NK-92 (cell line): ENCODE measurements around the gene LBHD1.
A peak's percentile ranks its signal among the peaks of the same experiment; 100 is the strongest.
"Not testable (repeated sequence)": the region's sequence is repeated elsewhere in the genome, so short reads cannot be mapped to it uniquely, and the experiment has no call there.

Source experiments
- DNase-seq: peaks from one replicate; lab custom pipeline; 2025; ENCODE audit not compliant: unreplicated experiment; lab: John Stamatoyannopoulos, UW

The LBHD1 gene

DNA sequence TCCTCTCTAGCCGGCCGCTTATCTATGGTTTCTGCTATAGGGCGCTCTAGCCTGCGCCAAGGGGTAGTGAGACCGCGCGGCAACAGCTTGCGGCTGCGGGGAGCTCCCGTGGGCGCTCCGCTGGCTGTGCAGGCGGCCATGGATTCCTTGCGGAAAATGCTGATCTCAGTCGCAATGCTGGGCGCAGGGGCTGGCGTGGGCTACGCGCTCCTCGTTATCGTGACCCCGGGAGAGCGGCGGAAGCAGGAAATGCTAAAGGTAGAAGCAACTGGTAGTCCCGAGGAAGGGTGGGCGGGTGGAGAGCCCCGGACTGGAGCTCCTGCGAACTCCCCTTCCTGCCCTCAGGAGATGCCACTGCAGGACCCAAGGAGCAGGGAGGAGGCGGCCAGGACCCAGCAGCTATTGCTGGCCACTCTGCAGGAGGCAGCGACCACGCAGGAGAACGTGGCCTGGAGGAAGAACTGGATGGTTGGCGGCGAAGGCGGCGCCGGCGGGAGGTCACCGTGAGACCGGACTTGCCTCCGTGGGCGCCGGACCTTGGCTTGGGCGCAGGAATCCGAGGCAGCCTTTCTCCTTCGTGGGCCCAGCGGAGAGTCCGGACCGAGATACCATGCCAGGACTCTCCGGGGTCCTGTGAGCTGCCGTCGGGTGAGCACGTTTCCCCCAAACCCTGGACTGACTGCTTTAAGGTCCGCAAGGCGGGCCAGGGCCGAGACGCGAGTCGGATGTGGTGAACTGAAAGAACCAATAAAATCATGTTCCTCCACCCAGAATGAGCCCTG lies at the start of gene LBHD1, which contains the start of gene UQCC3:
Gene LBHD1, minus strand, starts transcription at position 660 of the 782 bp plus-strand sequence. CDS start 2,236 bp downstream, outside the sequence.
Gene UQCC3, plus strand, starts transcription at position 66 of the 782 bp plus-strand sequence. Its CDS starts 73 bp downstream, at position 139.
- DNase-seq, result no peak

DNA sequence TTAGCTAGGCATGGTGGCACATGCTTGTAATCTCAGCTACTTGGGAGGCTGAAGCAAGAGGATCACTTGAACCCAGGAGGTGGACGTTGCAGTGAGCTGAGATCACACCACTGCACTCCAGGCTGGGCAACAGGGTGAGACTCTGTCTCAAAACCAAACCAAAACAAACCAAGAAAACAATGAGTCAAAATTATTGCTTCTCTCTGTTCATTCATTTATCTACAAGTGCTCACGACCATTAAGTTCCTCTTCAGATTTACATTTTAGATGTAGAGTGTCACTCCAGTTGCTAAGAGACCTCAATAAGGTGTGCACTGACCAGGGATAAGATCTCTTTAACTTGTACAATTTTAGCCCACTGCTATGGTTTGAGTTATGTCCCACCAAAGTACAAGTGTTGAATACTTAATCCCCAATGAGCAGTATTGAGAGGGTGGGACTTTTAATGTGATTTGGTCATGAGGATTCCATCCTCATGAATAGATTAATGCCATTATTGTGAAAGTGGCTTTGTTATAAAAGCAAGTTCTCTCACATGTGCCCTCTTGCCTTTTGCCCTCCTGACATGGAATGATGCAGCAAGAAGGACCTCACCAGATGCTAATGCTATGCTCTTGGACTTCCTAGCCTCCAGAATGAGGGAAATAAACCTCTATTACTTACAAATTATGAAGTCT lies 47.4 kb upstream of the LBHD1 start:
- DNase-seq, result no peak

DNA sequence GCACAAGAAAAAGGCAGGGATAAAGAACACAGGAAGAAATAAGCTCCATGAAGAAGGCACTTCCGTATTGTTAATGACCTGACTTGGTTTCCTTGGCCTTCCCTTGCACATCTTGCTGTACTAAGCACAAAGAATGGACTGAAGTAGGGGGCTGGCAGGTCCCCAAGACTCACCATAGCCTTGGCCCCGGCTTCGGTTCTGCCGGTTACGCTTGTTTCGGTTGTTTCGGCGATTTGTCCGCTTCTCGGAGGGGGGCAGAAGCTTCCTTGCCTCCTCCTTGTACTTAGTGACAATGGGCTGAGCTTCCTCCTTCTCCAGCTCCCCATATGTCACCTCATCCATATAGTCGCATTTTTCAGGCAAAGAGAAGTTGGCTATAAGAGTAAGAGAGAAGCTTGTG lies 44.7 kb upstream of the LBHD1 start:
- no peak for DNase-seq

- DNase-seq, result no peak
Observed at GRCh38 chr11:62716206-62716605, 44.1 kb upstream of the LBHD1 start.

GRCh38 chr11:62715150-62716130 lies 43.4 kb upstream of the LBHD1 start:
- no peak for DNase-seq

- no peak for DNase-seq
Observed at GRCh38 chr11:62713343-62713742, 41.3 kb upstream of the LBHD1 start.

- DNase-seq, result no peak
Observed at GRCh38 chr11:62712861-62713260, 40.8 kb upstream of the LBHD1 start.

DNA sequence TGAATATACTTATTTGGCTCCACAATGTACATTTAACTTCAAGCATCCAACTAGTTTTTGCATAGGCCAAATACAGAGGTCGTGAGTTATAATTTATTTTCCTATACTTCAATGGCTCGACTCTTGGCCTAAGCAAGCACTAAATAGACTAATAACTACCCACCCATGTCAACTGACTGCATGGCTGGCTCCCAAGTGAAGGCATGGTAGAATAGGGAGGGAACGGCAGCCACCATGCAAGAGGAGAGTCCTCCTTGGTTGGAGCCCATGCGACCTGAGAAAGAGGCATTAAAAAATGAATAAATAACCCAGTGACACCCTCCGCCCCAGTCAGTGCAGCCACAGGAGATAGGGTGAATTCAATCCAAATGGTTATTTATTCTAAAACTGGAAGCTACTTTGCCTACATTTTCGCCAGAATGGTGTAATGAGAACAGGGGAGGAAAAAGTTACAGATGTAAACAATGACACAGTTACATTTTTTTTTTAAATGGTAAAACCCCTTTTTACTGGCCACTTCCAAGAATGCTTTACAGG lies 40.3 kb upstream of the LBHD1 start:
- no peak for DNase-seq

GRCh38 chr11:62710001-62710345 lies 37.9 kb upstream of the LBHD1 start:
- DNase-seq, result no peak

- peak; percentile 76 for DNase-seq
Observed at GRCh38 chr11:62709247-62710000, 37.4 kb upstream of the LBHD1 start.

- DNase-seq, result no peak
Observed at GRCh38 chr11:62708793-62709192, 36.7 kb upstream of the LBHD1 start.

DNA sequence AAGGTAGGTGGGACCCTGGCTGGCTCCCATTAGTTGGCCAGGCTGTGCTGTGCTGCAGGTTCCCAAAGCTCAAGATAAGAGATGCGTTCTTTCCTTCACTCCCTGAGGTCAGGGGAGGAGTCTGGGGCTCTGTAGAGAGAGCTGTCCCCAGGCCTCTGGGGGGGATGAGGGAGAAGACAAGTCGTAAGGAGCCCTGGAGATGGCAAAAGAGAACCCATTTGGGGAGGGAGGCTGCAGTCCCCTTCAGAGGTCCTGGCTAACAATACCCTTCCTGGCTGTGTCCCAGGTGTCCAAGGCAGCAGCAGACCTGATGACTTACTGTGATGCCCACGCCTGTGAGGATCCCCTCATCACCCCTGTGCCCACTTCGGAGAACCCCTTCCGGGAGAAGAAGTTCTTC lies 36.3 kb upstream of the LBHD1 start:
- no peak for DNase-seq

DNA sequence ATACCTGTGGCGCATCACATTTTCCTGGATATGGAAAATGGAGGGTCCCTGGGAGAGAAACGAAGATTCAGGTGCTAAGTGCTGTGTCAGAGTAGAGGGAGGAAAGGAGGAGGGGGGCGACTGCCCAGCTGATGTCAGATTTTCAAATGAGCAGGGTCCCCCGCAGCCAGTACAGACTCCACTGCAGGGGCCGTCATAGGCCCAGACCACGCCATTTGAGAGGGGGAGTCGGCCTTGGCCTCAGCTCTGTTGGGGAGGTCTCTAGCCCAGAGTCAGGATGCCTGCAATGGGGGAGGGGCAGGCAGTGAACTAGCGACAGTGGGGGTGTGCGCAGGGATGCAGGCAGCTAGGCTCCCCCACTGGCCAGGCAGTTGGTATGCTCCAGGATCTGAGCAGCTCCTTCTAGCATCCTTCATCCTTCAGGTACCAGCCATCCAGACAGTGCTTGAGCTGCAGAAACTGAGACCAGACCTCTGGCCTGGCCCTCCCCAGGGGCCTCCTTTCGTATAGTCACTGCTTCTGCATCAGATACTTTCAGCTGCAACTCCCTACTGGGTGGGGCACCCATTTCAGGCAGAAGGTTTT lies 35.3 kb upstream of the LBHD1 start, which contains the start of the genes BSCL2 and GNG3:
Gene BSCL2, minus strand, starts transcription at position 148 of the 585 bp plus-strand sequence. CDS start 229 bp downstream, outside the sequence.
Gene GNG3, plus strand, starts transcription at position 400 of the 585 bp plus-strand sequence. CDS start 620 bp downstream, outside the sequence.
- DNase-seq, result no peak

DNA sequence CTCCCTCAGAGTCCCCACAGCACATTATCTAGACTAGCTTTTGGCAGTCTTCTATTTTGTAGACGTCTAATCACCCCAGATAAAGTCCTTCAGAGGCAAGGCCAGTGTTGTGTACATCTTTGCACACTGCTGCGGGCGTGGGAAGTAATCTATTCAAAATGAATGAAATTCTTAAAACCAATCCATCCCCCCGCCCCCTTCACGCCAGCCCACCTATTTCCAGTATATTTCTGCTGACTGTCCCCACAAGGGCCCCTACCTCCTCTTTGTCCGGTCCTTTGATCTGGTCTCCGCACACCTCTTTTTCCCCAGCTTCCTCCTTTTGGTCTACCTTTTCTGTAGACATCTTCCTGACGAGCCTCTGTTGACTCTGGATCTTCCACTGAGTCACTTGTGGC lies 34.8 kb upstream of the LBHD1 start:
- DNase-seq, result no peak

DNA sequence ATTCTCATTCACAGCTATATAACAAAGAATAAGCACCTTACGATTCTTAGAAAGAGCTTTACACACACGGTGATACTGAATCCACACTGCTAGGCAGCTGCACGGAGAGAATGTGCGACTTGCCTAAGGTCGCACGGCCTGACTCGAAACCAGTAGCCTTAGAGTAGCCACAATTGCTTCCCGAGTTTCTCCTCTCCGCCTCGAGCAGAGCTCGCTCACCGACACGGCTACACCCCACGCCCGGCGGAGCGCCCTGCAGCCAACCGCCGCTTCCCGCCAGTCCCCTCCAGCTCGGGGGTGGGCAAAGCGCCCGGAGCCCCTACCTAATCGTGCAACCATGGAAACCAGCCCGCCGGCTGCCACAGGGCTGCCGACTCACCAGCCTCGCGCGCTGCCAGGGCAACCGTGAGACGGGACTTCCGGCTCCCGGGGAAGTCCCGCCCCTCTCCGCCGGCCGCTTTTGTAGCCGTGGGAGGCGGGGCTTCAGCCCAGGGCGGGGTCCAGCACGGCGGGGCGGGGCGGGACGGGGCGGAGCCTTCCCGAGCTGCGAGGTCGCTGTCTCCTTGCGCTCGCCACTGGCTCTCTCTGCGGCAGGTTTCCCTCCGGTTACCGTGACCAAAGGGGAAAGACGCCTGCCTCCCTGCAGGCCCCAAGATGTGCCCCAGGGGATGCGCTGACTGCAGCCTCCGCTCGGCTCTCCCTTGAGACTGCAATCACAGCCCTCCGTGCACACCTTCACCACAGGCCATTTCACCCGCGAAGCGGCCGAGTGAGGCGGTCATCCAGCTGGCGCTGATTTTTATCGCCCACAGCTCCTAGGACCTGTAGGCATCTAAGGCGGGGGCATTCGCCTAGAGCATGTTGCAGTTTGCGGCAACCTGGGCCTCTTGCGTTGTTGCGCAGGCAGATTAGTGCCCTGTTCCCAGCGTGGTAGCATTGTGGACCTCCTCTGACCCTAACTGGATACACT lies 34.1 kb upstream of the LBHD1 start:
- peak; percentile 72 for DNase-seq

GRCh38 chr11:62705413-62705812 lies 33.3 kb upstream of the LBHD1 start:
- DNase-seq, result no peak

- not testable (repeated sequence) for DNase-seq
Observed at GRCh38 chr11:62703921-62704320, 31.9 kb upstream of the LBHD1 start.

DNA sequence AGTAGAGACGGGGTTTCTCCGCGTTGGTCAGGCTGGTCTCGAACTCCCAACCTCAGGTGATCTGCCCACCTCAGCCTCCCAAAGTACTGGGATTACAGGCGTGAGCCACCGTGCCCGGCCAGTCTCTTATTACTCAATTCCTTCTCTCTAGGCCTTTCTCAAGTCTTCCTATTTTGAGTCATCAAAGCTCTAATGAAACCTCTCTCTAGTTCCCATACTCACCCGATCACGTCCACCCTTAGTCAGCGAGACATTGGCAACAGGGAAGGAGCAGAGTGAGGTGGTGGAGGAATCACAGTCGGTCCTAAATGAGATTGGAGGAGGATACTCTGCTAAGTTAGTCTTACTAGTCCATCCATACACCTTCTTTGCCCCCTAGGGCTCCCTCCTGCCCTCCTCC lies 30.2 kb upstream of the LBHD1 start:
- DNase-seq, result no peak
